ENCODE data around the gene NOVA1. TPM values are rescaled to one million over a fixed set of nuclear protein-coding genes. Genes with fewer than 3 reads are reported as not detected.
A peak's percentile ranks its signal among the peaks of the same experiment; 100 is the strongest.

Gene NOVA1
- total and polyA plus RNA-seq, 2 of the 13 experiments (the other 11 are each of a cell fraction or from before 2014, with no cell fraction given): 0.13 TPM

- no peak for TF ChIP-seq SNRNP70 (IDR thresholded peaks at IDR 0.05; ENCODE audit: low read depth, low read length)
- TF ChIP-seq HNRNPK (IDR thresholded peaks at IDR 0.05; ENCODE audit: low read depth, low read length, poor library complexity, severe bottlenecking): no peak
- TF ChIP-seq SP2 (CRISPR knock-in tag; IDR thresholded peaks at IDR 0.05): no peak
- no peak for TF ChIP-seq SOX6 (IDR thresholded peaks at IDR 0.05)
- no peak for TF ChIP-seq SOX6 (CRISPR knock-in tag; IDR thresholded peaks at IDR 0.05)
- TF ChIP-seq HHEX (CRISPR knock-in tag; IDR thresholded peaks at IDR 0.05): no peak
- TF ChIP-seq SALL1 (CRISPR knock-in tag; IDR thresholded peaks at IDR 0.05): no peak
- no peak for TF ChIP-seq NFYB (CRISPR knock-in tag; IDR thresholded peaks at IDR 0.05)
- TF ChIP-seq ZNF282 (IDR thresholded peaks at IDR 0.05; ENCODE audit: partially characterized antibody): no peak
- no peak for TF ChIP-seq TFE3 (CRISPR knock-in tag; IDR thresholded peaks at IDR 0.05)
- TF ChIP-seq ESRRA (CRISPR knock-in tag; IDR thresholded peaks at IDR 0.05; ENCODE audit: low read depth): no peak
Measured at GRCh38 chr14:26598672-26599131, 869 bp upstream of the NOVA1 start (continued).

DNA sequence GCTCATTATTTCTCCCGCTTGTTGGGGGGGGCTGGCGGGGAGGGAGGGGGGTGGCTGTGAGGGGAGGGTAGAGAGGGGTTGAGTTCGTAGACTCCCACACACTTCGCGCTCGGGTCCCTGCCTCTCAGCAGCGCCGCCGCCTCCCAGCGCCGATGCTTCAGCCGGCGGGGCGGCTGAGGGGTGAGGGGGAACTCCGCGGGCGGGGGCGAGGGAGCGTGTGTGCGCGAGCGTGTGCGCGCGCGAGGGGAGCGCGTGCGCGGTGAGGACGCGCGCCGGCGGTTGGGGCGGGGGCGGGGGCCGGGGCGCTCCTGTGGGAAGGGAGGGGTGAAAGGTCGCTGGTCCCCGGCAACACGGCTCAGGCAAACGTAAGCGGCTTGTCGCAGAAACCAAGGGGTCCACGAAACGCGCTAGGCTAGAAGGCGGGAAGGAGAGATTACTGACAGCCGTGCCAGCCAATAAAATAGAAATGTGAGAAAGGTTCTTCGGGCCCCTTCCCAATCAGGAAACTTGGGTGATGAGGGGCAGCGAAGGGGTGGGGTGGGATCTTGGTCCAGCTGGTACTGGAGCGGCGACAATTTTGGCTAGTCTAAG, 343 bp upstream of the NOVA1 start:
- Histone ChIP-seq H3K4me2 (ENCODE audit: low read depth, low read length) (peak overlapping the region; percentile 82), H3K9me3 (ENCODE audit: low read length) (no peaks in the 10 kb centered on the region), H3K79me2 (ENCODE audit: insufficient read depth, low read length) (no peaks in the 10 kb centered on the region), H4K20me1 (ENCODE audit: insufficient read depth, low read length) (no peaks in the 10 kb centered on the region), H3K36me3 (replicated peaks in 1 of 2; ENCODE audit: control insufficient read depth in 1 of 2, insufficient read depth in 2 of 2, low read length in 2 of 2) (no peaks in the 10 kb centered on the region), H3K9ac (ENCODE audit: insufficient read depth, low read depth, low read length) (no peak overlapping the region), H3K27me3 (ENCODE audit: control insufficient read depth in 1 of 2, insufficient read depth in 2 of 2, low read length in 2 of 2) (peaks cover 0 to 17% of the 10 kb centered on the region in 2 experiments; a peak in 2 of 5 replicates), H2AFZ (ENCODE audit: low read length) (peak overlapping the region; percentile 33), H3K4me3 (replicated peaks in 1 of 3; ENCODE audit: insufficient read depth in 1 of 3, low read depth in 2 of 3, low read length in 3 of 3) (peak overlapping the region; percentile 49 to 74 (median 72)), H3K27ac (ENCODE audit: extremely low read length, insufficient read depth, low read length) (no peak overlapping the region), H3K4me1 (ENCODE audit: insufficient read depth, low read length) (peaks cover 6% of the 10 kb centered on the region)
- WGBS (ENCODE audit: low lambda C conversion rate): 3% methylated on average over 54 of the region's 54 CpGs
- in situ Hi-C loops (cut with HindIII; ENCODE audit: extremely low pct_ligation_motif_present, low pct_unique_long_range_greater_than_20kb): no loop called here
- BruUV-seq (replicated peaks): no TSS peak
- intact Hi-C loops (cut with micrococcal nuclease; ENCODE audit: unreplicated experiment): no loop called here
- FAIRE-seq (no peak), ATAC-seq (peak; percentile 94), DNase-seq (ENCODE audit: low spot score) (peak; percentile 77)
- ChIA-PET CTCF (ENCODE audit: low intra/inter-chr PET ratio, low total read pairs) (no interaction called here), POLR2A (no interaction called here)
- TF ChIP-seq HOXA7 (CRISPR knock-in tag; IDR thresholded peaks at IDR 0.05) (0 out of 2 replicates have a peak, but pooled peaks have one; percentile 62), ETV5 (CRISPR knock-in tag; IDR thresholded peaks at IDR 0.05; ENCODE audit: borderline replicate concordance) (no peak), SNAPC2 (CRISPR knock-in tag; IDR thresholded peaks at IDR 0.05) (no peak), RORA (CRISPR knock-in tag; IDR thresholded peaks at IDR 0.05) (0 out of 2 replicates have a peak, but pooled peaks have one; percentile 39), HDAC2 (CRISPR knock-in tag; IDR thresholded peaks at IDR 0.05) (no peak), THAP9 (CRISPR knock-in tag; IDR thresholded peaks at IDR 0.05; ENCODE audit: borderline replicate concordance) (no peak), ZNF670 (CRISPR knock-in tag; IDR thresholded peaks at IDR 0.05; ENCODE audit: borderline replicate concordance) (peak; percentile 80; the same call in 1 of the 2 replicates), ZNF709 (CRISPR knock-in tag; IDR thresholded peaks at IDR 0.05) (peak; percentile 27; the same call in 1 of the 2 replicates), IRF2 (CRISPR knock-in tag; IDR thresholded peaks at IDR 0.05) (0 out of 2 replicates have a peak, but pooled peaks have one; percentile 11)
- TF ChIP-seq, protein P1, sequence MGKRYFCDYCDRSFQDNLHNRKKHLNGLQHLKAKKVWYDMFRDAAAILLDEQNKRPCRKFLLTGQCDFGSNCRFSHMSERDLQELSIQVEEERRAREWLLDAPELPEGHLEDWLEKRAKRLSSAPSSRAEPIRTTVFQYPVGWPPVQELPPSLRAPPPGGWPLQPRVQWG (CRISPR knock-in tag; IDR thresholded peaks at IDR 0.05; ENCODE audit: borderline replicate concordance, low read depth): no peak
